GM10847 (cell line): ENCODE results near the gene AMOTL1.

Source experiments
- POLR2A ChIP-seq: IDR thresholded peaks from 2 replicates; pipeline ENCODE4 v1.6.1; 2011; ENCODE audit not compliant: insufficient read length; ENCODE audit errors: extremely low read depth

Gene AMOTL1

GRCh38 chr11:94851864-94852636, 83.9 kb downstream of the AMOTL1 start:
- TF ChIP-seq POLR2A = no peak

DNA sequence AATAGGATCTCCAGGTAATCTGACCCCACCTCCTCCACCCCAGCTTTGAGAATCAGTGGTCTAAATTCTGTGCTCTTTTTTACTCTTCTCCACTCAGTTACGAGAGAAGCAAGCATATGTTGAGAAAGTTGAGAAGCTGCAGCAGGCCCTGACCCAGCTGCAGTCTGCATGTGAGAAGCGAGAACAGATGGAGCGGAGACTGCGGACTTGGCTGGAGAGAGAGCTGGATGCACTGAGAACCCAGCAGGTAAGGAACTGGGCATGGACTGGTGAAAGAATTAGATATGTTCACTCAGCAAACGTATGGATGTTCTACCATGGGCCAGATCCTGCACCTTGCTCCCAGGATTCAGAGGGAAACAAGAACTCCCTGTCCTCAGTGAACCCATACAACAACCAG, 85.7 kb downstream of the AMOTL1 start:
- TF ChIP-seq POLR2A = no peak

GRCh38 chr11:94854770-94855633, 86.8 kb downstream of the AMOTL1 start:
- TF ChIP-seq POLR2A = no peak

- TF ChIP-seq POLR2A = no peak
Measured at GRCh38 chr11:94855666-94856065, 87.5 kb downstream of the AMOTL1 start.

DNA sequence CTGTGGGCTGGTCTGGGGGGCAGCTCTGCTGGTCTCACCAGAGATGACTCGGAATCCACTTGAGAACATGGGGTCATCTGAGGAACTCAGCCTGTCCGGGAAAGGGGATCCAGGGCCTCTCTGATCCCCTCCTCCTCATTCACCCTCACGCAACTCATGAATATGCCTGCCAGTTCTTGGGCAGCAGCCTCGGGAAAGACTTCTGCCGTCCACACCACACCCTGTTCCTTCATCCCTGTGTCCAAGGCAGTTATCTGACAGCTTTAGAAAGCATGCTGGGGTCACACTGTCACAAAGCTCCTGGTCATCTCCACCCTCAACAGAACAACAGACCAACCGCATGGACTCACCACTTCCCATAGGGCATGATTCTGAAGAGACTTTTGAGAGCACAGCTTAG, 88.3 kb downstream of the AMOTL1 start:
- TF ChIP-seq POLR2A = no peak

DNA sequence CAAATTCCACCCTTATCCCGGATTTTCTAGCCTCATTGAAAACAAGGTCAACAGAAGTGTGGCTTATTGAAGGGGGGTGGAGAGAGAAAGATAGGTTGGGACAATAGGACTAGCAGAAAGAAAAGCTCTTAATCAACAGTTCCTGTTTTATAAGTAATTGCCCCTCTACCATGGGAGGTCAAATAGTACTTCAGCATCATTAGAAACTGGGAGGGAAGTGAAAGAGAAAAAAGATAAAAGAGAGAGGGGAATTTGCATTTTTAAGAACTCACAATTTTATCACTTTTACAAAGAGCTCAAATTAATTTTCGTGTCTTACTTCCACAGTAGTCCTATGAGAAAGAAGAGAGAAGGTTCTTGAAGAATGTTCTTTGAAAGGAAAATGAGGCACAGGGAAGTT, 89.2 kb downstream of the AMOTL1 start:
- no peak for TF ChIP-seq POLR2A

GRCh38 chr11:94858012-94858705, 90.0 kb downstream of the AMOTL1 start:
- no peak for TF ChIP-seq POLR2A

- TF ChIP-seq POLR2A = no peak
Measured at GRCh38 chr11:94860333-94860732, 92.2 kb downstream of the AMOTL1 start.

DNA sequence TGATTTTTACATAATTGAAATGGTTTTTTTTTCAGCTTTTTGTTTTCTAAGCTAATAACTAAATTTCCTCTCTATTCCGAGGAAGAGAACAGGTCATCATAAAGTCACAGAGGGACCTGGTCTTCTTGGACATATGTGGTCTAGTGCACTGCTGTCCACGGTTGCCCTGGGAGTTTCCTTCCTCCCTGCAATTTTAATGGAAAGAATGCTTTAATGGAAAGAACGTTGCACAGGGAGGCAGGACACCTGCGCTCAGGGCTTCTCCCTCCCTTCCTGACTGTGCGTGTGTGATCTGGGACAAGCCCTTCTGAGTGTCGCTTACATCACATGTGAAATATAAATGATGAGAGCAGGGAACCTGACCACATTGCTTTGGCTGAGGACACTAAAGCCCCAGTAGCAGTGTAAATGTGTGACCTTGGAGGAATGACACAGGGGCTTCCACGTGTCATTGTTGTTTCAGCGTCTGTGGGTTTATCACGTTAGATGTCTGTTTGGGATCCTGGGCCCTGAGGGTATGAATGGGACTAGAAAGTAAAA, 93.2 kb downstream of the AMOTL1 start:
- no peak for TF ChIP-seq POLR2A

- TF ChIP-seq POLR2A = no peak
Measured at GRCh38 chr11:94862926-94863880, 95.0 kb downstream of the AMOTL1 start.

- TF ChIP-seq POLR2A = no peak
Measured at GRCh38 chr11:94864506-94865045, 96.4 kb downstream of the AMOTL1 start.

DNA sequence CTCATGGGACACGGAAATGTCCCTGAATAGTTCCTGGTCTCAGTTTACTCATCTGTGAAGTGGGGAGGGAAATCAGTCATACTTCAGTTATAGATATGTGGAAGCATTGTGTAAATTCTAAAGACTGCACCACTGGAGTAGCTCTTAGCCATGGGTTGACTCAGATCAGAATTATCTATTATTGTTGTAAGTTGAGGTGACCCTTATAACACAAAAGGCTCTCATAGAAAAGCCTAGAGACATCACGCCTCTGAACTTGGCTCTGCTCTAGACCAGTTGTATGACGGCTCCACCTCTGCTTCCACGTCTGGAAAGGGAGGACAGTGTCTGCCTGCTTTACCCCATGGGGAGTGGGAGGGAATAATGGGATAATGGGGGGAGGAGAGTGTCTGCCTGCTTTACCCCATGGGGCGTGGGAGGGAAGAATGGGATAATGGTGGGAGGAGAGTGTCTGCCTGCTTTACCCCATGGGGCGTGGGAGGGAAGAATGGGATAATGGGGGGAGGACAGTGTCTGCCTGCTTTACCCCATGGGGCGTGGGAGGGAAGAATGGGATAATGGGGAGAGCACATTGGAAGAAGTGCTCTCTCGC, 98.2 kb downstream of the AMOTL1 start:
- no peak for TF ChIP-seq POLR2A

GRCh38 chr11:94866936-94867795, 99.0 kb downstream of the AMOTL1 start:
- no peak for TF ChIP-seq POLR2A
